Measurements from ENCODE around the gene CNGA3.
"Not testable (repeated sequence)": the region's sequence is repeated elsewhere in the genome, so short reads cannot be mapped to it uniquely, and the experiment has no call there.

CNGA3 gene

DNA sequence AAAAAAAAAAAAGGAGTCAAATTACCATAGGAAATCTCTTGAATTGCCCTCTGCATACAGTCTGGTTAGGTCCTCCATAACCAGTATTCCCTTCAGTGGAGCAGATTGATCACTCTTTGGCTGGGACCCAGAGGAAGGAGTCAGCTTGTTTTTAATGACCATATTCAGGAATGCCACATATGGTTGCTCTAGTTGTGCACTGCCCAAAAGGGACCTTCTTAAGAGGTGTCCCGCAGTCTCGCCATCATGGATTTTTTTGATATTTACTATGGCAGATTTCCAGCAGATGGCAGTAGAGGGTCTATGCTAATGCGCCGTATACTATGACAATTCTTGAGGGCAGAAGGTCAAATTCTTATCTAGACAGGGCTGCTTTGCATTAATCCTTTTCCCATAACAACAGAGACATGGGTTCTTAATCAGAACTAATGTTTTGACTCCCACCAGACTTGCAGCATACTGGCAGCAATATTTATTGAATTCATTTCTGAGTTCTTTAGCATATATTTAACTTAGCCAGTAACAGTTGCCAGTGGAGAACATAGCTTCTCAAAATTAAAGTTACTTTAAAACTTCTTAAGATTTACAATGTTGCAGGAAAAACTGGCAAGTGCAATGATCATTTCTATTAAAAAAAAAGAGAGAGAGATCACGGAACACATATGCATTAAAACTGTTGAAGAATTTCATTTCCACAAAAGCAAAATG is 66.6 kb downstream of the CNGA3 start:
- Histone ChIP-seq H3K4me3 (ENCODE audit: low read length) (no peak overlapping the region), H3K27me3 (ENCODE audit: control insufficient read depth, insufficient read depth, low read length) (peaks cover 21% of the 10 kb centered on the region), H3K36me3 (ENCODE audit: insufficient read depth, low read length) (no peaks in the 10 kb centered on the region), H3K4me1 (ENCODE audit: control insufficient read depth, insufficient read depth, low read length) (no peaks in the 10 kb centered on the region), H3K4me2 (ENCODE audit: low read length) (no peak overlapping the region), H3K9me3 (replicated peaks; ENCODE audit: low read length) (no peaks in the 10 kb centered on the region), H3K9ac (ENCODE audit: low read depth, low read length) (no peak overlapping the region)

GRCh38 chr2:98414246-98414645 is 68.0 kb downstream of the CNGA3 start:
- H3K9ac ChIP-seq (ENCODE audit: low read depth, low read length); H3K4me2 ChIP-seq (ENCODE audit: low read length); H3K36me3 ChIP-seq (ENCODE audit: insufficient read depth, low read length); H3K4me1 ChIP-seq (ENCODE audit: control insufficient read depth, insufficient read depth, low read length); H3K9me3 ChIP-seq (replicated peaks; ENCODE audit: low read length); H3K4me3 ChIP-seq (ENCODE audit: low read length): not testable (repeated sequence)
- peaks cover 26% of the 10 kb centered on the region for H3K27me3 ChIP-seq (ENCODE audit: control insufficient read depth, insufficient read depth, low read length)

DNA sequence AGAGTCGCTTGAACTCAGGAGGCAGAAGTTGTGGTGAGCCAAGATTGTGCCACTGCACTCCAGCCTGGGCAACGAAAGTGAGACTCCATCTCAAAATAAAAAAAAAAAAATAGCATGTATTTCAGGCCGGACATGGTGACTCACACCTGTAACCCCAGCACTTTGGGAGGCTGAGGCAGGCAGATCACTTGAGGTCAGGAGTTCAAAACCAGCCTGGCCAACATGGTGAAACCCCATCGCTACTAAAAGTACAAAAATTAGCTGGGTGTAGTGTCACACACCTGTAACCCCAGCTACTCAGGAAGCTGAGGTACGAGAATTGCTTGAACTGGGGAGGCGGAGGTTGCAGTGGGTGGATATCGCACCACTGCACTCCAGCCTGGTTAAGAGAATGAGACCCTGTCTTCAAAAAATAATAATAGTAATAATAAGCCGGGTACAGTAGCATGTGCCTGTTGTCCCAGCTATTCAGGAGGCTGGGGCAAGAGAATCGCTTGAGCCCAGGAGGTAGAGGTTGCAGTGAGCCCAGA is 69.5 kb downstream of the CNGA3 start:
- H3K36me3 ChIP-seq (ENCODE audit: insufficient read depth, low read length); H3K4me2 ChIP-seq (ENCODE audit: low read length): not testable (repeated sequence)

GRCh38 chr2:98416383-98417159 is 70.3 kb downstream of the CNGA3 start:
- Histone ChIP-seq H3K9me3 (replicated peaks; ENCODE audit: low read length) (no peaks in the 10 kb centered on the region), H3K4me1 (ENCODE audit: control insufficient read depth, insufficient read depth, low read length) (no peaks in the 10 kb centered on the region), H3K36me3 (ENCODE audit: insufficient read depth, low read length) (no peaks in the 10 kb centered on the region), H3K27me3 (ENCODE audit: control insufficient read depth, insufficient read depth, low read length) (peaks cover 28% of the 10 kb centered on the region), H3K4me2 (ENCODE audit: low read length) (no peak overlapping the region), H3K4me3 (ENCODE audit: low read length) (no peak overlapping the region), H3K9ac (ENCODE audit: low read depth, low read length) (no peak overlapping the region)

More for the DNA sequence above, 69.5 kb downstream of the CNGA3 start:
- H3K27me3 ChIP-seq (ENCODE audit: control insufficient read depth, insufficient read depth, low read length) = peaks cover 27% of the 10 kb centered on the region
- H3K4me1 ChIP-seq (ENCODE audit: control insufficient read depth, insufficient read depth, low read length); H3K4me3 ChIP-seq (ENCODE audit: low read length); H3K9ac ChIP-seq (ENCODE audit: low read depth, low read length); H3K9me3 ChIP-seq (replicated peaks; ENCODE audit: low read length): not testable (repeated sequence)

GRCh38 chr2:98419544-98419943 is 73.3 kb downstream of the CNGA3 start:
- Histone ChIP-seq H3K36me3 (ENCODE audit: insufficient read depth, low read length) (no peaks in the 10 kb centered on the region), H3K9me3 (replicated peaks; ENCODE audit: low read length) (no peaks in the 10 kb centered on the region), H3K4me3 (ENCODE audit: low read length) (no peak overlapping the region), H3K4me2 (ENCODE audit: low read length) (no peak overlapping the region), H3K4me1 (ENCODE audit: control insufficient read depth, insufficient read depth, low read length) (no peaks in the 10 kb centered on the region), H3K27me3 (ENCODE audit: control insufficient read depth, insufficient read depth, low read length) (peaks cover 28% of the 10 kb centered on the region), H3K9ac (ENCODE audit: low read depth, low read length) (no peak overlapping the region)

GRCh38 chr2:98419977-98420725 is 73.9 kb downstream of the CNGA3 start:
- Histone ChIP-seq H3K9ac (ENCODE audit: low read depth, low read length) (no peak overlapping the region), H3K4me1 (ENCODE audit: control insufficient read depth, insufficient read depth, low read length) (no peaks in the 10 kb centered on the region), H3K4me2 (ENCODE audit: low read length) (no peak overlapping the region), H3K4me3 (ENCODE audit: low read length) (no peak overlapping the region), H3K36me3 (ENCODE audit: insufficient read depth, low read length) (no peaks in the 10 kb centered on the region), H3K27me3 (ENCODE audit: control insufficient read depth, insufficient read depth, low read length) (peaks cover 28% of the 10 kb centered on the region), H3K9me3 (replicated peaks; ENCODE audit: low read length) (no peaks in the 10 kb centered on the region)

- H3K27me3 ChIP-seq (ENCODE audit: control insufficient read depth, insufficient read depth, low read length) = peaks cover 18% of the 10 kb centered on the region
- no peak overlapping the region for H3K4me2 ChIP-seq (ENCODE audit: low read length)
- H3K36me3 ChIP-seq (ENCODE audit: insufficient read depth, low read length) = no peaks in the 10 kb centered on the region
- H3K4me1 ChIP-seq (ENCODE audit: control insufficient read depth, insufficient read depth, low read length) = no peaks in the 10 kb centered on the region
- no peak overlapping the region for H3K9ac ChIP-seq (ENCODE audit: low read depth, low read length)
- no peaks in the 10 kb centered on the region for H3K9me3 ChIP-seq (replicated peaks; ENCODE audit: low read length)
- no peak overlapping the region for H3K4me3 ChIP-seq (ENCODE audit: low read length)
Observed at GRCh38 chr2:98422449-98422848, 76.2 kb downstream of the CNGA3 start.

DNA sequence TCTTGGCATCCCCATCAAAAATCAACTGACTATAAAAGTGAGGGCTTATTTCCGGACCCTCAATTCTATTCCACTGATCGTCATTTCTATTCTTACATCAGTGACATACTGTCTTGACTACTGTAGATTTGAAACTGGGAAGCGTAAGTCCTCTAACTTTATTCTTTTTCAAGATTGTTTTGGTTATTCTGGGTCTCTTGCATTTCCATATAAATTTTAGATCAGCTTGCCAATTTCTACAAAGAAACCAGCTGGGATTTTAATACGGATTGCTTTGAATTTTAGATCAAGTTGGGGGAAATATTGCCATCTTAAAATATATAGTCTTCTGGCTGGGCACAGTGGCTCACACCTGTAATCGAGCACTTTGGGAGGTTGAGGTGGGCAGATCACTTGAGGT is 80.5 kb downstream of the CNGA3 start:
- H3K4me2 ChIP-seq (ENCODE audit: low read length) = no peak overlapping the region
- no peak overlapping the region for H3K4me3 ChIP-seq (ENCODE audit: low read length)
- no peaks in the 10 kb centered on the region for H3K4me1 ChIP-seq (ENCODE audit: control insufficient read depth, insufficient read depth, low read length)
- H3K9me3 ChIP-seq (replicated peaks; ENCODE audit: low read length) = no peaks in the 10 kb centered on the region
- peaks cover 9% of the 10 kb centered on the region for H3K27me3 ChIP-seq (ENCODE audit: control insufficient read depth, insufficient read depth, low read length)
- H3K36me3 ChIP-seq (ENCODE audit: insufficient read depth, low read length) = no peaks in the 10 kb centered on the region
- no peak overlapping the region for H3K9ac ChIP-seq (ENCODE audit: low read depth, low read length)

DNA sequence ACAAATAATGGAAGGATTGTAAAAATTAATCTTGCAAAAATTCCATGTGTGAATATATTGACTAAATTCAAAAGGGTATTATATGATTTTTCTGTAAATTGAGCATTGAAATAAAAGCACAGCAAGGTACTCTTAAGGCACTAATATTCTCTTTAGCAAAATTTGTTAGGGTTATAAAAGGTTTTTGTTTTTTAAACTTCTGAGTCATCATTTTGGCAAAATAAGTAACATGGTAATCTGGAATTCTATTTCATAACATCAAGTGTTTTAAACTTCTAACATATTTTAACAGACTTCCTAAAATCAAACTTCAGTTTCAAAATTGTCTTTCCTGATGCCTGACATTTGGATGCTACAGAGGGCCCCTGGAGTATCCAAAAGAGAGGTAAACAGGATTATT is 85.9 kb downstream of the CNGA3 start:
- Histone ChIP-seq H3K27me3 (ENCODE audit: control insufficient read depth, insufficient read depth, low read length) (peaks cover 9% of the 10 kb centered on the region), H3K9me3 (replicated peaks; ENCODE audit: low read length) (no peaks in the 10 kb centered on the region), H3K4me1 (ENCODE audit: control insufficient read depth, insufficient read depth, low read length) (no peaks in the 10 kb centered on the region), H3K4me2 (ENCODE audit: low read length) (no peak overlapping the region), H3K36me3 (ENCODE audit: insufficient read depth, low read length) (no peaks in the 10 kb centered on the region), H3K4me3 (ENCODE audit: low read length) (no peak overlapping the region), H3K9ac (ENCODE audit: low read depth, low read length) (no peak overlapping the region)

GRCh38 chr2:98433363-98433964 is 87.2 kb downstream of the CNGA3 start:
- H3K27me3 ChIP-seq (ENCODE audit: control insufficient read depth, insufficient read depth, low read length) = peaks cover 16% of the 10 kb centered on the region
- H3K4me3 ChIP-seq (ENCODE audit: low read length) = no peak overlapping the region
- H3K4me2 ChIP-seq (ENCODE audit: low read length) = no peak overlapping the region

DNA sequence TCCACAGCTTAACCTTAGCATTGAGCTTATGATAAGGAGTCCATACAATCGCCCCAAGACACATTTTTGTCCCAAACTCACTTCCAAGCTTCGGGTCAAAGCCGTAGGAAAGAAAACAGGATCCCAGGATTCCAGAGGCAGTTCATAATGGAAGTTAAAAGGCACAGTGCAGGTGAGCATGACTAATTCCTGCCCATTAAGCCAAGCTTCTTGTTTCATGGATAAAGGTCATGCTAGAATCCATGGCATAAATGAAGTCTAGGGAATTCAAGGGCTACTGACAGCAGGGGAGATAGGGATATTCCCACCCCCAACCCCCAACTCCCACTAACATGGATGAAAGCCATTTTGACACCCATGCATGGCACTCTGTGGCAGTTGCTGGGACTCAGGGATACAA is 88.2 kb downstream of the CNGA3 start:
- Histone ChIP-seq H3K27me3 (ENCODE audit: control insufficient read depth, insufficient read depth, low read length) (peaks cover 22% of the 10 kb centered on the region), H3K4me3 (ENCODE audit: low read length) (no peak overlapping the region), H3K4me1 (ENCODE audit: control insufficient read depth, insufficient read depth, low read length) (no peaks in the 10 kb centered on the region), H3K9me3 (replicated peaks; ENCODE audit: low read length) (no peaks in the 10 kb centered on the region), H3K9ac (ENCODE audit: low read depth, low read length) (no peak overlapping the region), H3K36me3 (ENCODE audit: insufficient read depth, low read length) (no peaks in the 10 kb centered on the region), H3K4me2 (ENCODE audit: low read length) (no peak overlapping the region)

More at GRCh38 chr2:98433363-98433964, 87.2 kb downstream of the CNGA3 start:
- Histone ChIP-seq H3K9ac (ENCODE audit: low read depth, low read length) (no peak overlapping the region), H3K9me3 (replicated peaks; ENCODE audit: low read length) (no peaks in the 10 kb centered on the region), H3K4me1 (ENCODE audit: control insufficient read depth, insufficient read depth, low read length) (no peaks in the 10 kb centered on the region), H3K36me3 (ENCODE audit: insufficient read depth, low read length) (no peaks in the 10 kb centered on the region)
